ENCODE measurements around the gene ARHGAP24. TPM values are rescaled to one million over a fixed set of nuclear protein-coding genes. Genes with fewer than 3 reads are reported as not detected.

Gene ARHGAP24
- total RNA-seq, 4 donors from 2014 or later = 12.1 to 60.8 (median 18.9) TPM

DNA sequence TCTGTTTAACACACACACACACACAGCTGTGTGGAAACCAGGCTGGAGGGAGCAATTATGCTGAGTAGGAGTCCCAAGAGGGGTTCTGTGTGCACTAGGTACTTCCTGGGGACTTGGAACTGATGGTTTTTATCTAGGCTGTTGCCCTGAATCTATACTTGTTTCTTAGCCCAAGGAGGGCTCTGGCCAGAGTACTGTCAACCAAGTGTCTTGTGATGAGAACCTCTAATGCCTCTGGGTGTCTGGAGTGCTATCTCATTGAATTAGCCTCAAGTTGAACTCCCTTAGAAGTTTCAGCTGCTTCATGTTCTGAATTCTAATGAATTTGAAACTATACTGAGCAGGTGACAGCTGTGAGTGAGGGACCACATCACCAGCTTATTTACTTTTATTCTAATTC, 16.6 kb downstream of the ARHGAP24 start:
- TF ChIP-seq POLR2A (IDR thresholded peaks at IDR 0.05) (no peak), CTCF (IDR thresholded peaks at IDR 0.05) (no peak)
- intact Hi-C loops (cut with DNase I; ENCODE audit: low total_unique reads) = no loop called here
- Histone ChIP-seq H3K4me3 (no peak overlapping the region), H3K27me3 (no peaks in the 10 kb centered on the region), H3K36me3 (no peaks in the 10 kb centered on the region), H3K4me1 (no peaks in the 10 kb centered on the region), H3K27ac (no peak overlapping the region), H3K9me3 (no peaks in the 10 kb centered on the region)
- no peak for DNase-seq

DNA sequence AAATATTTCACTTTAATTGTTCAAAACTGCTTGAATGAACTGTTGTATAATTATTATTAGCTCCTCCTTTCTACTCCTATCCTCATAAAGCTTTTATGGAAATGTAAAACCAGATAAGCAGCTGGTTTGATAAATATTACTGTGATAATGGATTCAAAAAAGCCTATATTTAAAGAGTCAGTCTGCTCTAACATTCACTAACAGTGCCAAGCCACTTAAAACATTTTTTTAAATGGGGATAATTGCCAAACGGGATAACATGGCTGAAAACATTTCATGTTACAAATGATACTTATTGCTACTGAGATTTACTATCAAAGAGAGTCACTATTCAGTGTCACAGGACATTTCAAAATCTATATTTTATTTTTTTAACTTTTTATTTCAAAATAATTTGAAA, 17.4 kb downstream of the ARHGAP24 start:
- DNase-seq = no peak
- Histone ChIP-seq H3K4me3 (no peak overlapping the region), H3K36me3 (no peaks in the 10 kb centered on the region), H3K4me1 (no peaks in the 10 kb centered on the region), H3K9me3 (no peaks in the 10 kb centered on the region), H3K27me3 (no peaks in the 10 kb centered on the region), H3K27ac (no peak overlapping the region)
- intact Hi-C loops (cut with DNase I; ENCODE audit: low total_unique reads) = no loop called here
- TF ChIP-seq CTCF (IDR thresholded peaks at IDR 0.05) = no peak
- TF ChIP-seq POLR2A (IDR thresholded peaks at IDR 0.05) = no peak

- TF ChIP-seq POLR2A (IDR thresholded peaks at IDR 0.05) (no peak), CTCF (IDR thresholded peaks at IDR 0.05) (no peak)
- no peak overlapping the region for H3K4me3 ChIP-seq
- intact Hi-C loops (cut with DNase I; ENCODE audit: low total_unique reads) = no loop called here
Measured at GRCh38 chr4:85495621-85496020, 20.7 kb downstream of the ARHGAP24 start.

GRCh38 chr4:85496126-85496849, 21.3 kb downstream of the ARHGAP24 start:
- Histone ChIP-seq H3K4me3 (no peak overlapping the region), H3K9me3 (no peaks in the 10 kb centered on the region), H3K27ac (peak overlapping the region in 1 of 2 donors; percentile 66), H3K36me3 (no peaks in the 10 kb centered on the region), H3K27me3 (no peaks in the 10 kb centered on the region), H3K4me1 (no peaks in the 10 kb centered on the region)
- no peak for DNase-seq
- TF ChIP-seq POLR2A (IDR thresholded peaks at IDR 0.05) (no peak), CTCF (IDR thresholded peaks at IDR 0.05) (no peak)
- intact Hi-C loops (cut with DNase I; ENCODE audit: low total_unique reads) = no loop called here

More at GRCh38 chr4:85495621-85496020, 20.7 kb downstream of the ARHGAP24 start:
- no peaks in the 10 kb centered on the region for H3K27me3 ChIP-seq
- DNase-seq = no peak
- no peaks in the 10 kb centered on the region for H3K4me1 ChIP-seq
- peak overlapping the region in 1 of 2 donors; percentile 4 for H3K27ac ChIP-seq
- no peaks in the 10 kb centered on the region for H3K9me3 ChIP-seq
- H3K36me3 ChIP-seq = no peaks in the 10 kb centered on the region

DNA sequence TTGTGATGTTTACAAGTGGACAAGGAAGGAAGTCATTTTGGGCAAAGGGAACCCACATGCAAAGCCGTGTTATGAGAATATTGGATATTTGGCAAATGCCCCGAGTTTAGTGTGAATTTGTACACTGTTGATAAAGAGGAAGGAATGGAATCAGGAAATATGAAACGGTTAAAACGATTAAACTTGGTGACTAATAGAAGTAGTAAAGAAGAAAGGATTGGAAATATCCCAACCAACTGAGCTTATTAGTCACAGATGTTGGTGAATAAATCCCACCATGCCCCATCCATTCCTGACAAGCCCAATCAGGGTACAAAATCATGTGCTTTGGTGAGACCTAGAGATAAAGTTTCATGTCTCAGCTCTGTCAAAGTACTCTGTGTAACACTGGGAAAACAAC, 22.0 kb downstream of the ARHGAP24 start:
- Histone ChIP-seq H3K9me3 (no peaks in the 10 kb centered on the region), H3K4me1 (no peaks in the 10 kb centered on the region), H3K27ac (peak overlapping the region in 1 of 2 donors; percentile 66), H3K36me3 (no peaks in the 10 kb centered on the region), H3K27me3 (no peaks in the 10 kb centered on the region), H3K4me3 (no peak overlapping the region)
- no peak for DNase-seq
- intact Hi-C loops (cut with DNase I; ENCODE audit: low total_unique reads) = no loop called here
- TF ChIP-seq CTCF (IDR thresholded peaks at IDR 0.05) (no peak), POLR2A (IDR thresholded peaks at IDR 0.05) (no peak)
